ENCODE results near the gene DAGLA.

DAGLA gene

GRCh38 chr11:61795459-61795858, 115.3 kb downstream of the DAGLA start:
- Histone ChIP-seq H3K36me3 (no peaks in the 10 kb centered on the region), H3K9me3 (no peaks in the 10 kb centered on the region), H3K4me3 (ENCODE audit: low read depth in 1 of 2, low read length in 1 of 2) (no peak overlapping the region), H3K27ac (no peak overlapping the region), H3K4me1 (ENCODE audit: control insufficient read depth in 1 of 2, insufficient read depth in 1 of 2, low read depth in 1 of 2, low read length in 1 of 2) (peaks cover 15 to 18% of the 10 kb centered on the region in 2 experiments), H3K27me3 (no peaks in the 10 kb centered on the region)
- TF ChIP-seq CTCF (IDR thresholded peaks at IDR 0.05): no peak

DNA sequence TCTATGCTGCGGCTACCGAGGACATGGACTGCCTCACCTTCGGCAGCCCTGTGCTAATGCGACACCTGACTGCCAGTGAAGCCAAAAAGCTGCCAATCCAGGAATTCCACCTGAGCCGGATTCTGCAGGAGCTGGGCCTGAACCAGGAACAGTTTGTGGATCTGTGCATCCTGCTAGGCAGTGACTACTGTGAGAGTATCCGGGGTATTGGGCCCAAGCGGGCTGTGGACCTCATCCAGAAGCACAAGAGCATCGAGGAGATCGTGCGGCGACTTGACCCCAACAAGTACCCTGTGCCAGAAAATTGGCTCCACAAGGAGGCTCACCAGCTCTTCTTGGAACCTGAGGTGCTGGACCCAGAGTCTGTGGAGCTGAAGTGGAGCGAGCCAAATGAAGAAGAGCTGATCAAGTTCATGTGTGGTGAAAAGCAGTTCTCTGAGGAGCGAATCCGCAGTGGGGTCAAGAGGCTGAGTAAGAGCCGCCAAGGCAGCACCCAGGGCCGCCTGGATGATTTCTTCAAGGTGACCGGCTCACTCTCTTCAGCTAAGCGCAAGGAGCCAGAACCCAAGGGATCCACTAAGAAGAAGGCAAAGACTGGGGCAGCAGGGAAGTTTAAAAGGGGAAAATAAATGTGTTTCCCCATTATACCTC, 115.8 kb downstream of the DAGLA start:
- Histone ChIP-seq H3K9me3 (no peaks in the 10 kb centered on the region), H3K27me3 (no peaks in the 10 kb centered on the region), H3K4me3 (ENCODE audit: low read depth in 1 of 2, low read length in 1 of 2) (no peak overlapping the region), H3K36me3 (no peaks in the 10 kb centered on the region), H3K27ac (no peak overlapping the region), H3K4me1 (ENCODE audit: control insufficient read depth in 1 of 2, insufficient read depth in 1 of 2, low read depth in 1 of 2, low read length in 1 of 2) (peaks cover 15 to 18% of the 10 kb centered on the region in 2 experiments)
- TF ChIP-seq CTCF (IDR thresholded peaks at IDR 0.05): no peak

Measured in neutrophil (primary cell).